Astrocyte of the cerebellum (primary cell): Measurements from ENCODE around the gene LSMEM2.

ENCODE experiments used
- DNase-seq: peaks from one replicate; pipeline ENCODE4 v3.0.0-alpha.2; 2011; ENCODE audit warnings: low read depth
- H3K4me3 ChIP-seq: 2 replicates; pipeline ENCODE4 v1.5.1; 2011; ENCODE audit warnings: mild to moderate bottlenecking, low read depth, low read length, moderate library complexity
- in situ Hi-C: cut with HindIII; loops from 2 replicates; pipeline ENCODE4 v1.10.0; 2017; ENCODE audit warnings: low sequenced_read_pairs
- TF ChIP-seq, protein P1 (sequence below): IDR thresholded peaks from 2 replicates; pipeline ENCODE4 v1.5.1; 2012; ENCODE audit warnings: low read length, low read depth, moderate library complexity, mild to moderate bottlenecking; ENCODE audit errors: missing control alignments

LSMEM2 gene

DNA sequence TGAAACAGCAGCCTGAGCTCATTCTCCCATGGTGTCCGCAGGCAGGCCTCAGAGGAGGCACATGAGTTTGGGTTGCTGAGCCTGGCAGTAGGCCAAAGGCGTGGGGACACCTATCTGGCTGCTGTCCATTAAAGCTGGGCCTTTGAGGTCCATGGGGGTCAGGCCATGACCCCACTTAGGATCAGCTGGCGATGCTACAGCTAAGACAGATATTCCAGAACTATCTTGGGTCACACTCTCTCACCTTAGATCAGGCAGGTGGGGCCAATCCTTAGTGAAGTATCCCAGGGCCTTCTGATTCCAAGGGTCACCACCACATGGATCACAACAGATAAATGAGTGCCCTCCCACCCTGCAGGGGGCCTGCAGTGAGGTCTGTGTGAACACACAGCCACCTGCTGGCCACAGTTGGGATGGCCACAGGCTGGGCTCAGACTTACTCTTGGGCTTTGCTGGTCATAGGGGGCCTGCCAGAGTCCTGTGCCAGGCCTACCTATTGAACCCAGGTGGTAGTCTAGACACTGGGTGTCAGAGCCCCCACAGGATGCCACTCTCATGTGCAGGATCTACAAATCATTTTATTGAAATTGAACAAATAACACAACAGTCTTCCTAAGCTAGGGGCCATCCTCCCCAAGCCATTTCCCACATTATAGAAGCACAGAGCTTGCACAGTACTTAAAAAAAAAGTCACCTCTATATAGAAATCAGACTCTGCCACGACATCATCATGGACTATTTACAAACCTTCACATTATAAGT, 45.6 kb downstream of the LSMEM2 start:
- H3K4me3 ChIP-seq: no peak overlapping the region
- TF ChIP-seq, protein P1, sequence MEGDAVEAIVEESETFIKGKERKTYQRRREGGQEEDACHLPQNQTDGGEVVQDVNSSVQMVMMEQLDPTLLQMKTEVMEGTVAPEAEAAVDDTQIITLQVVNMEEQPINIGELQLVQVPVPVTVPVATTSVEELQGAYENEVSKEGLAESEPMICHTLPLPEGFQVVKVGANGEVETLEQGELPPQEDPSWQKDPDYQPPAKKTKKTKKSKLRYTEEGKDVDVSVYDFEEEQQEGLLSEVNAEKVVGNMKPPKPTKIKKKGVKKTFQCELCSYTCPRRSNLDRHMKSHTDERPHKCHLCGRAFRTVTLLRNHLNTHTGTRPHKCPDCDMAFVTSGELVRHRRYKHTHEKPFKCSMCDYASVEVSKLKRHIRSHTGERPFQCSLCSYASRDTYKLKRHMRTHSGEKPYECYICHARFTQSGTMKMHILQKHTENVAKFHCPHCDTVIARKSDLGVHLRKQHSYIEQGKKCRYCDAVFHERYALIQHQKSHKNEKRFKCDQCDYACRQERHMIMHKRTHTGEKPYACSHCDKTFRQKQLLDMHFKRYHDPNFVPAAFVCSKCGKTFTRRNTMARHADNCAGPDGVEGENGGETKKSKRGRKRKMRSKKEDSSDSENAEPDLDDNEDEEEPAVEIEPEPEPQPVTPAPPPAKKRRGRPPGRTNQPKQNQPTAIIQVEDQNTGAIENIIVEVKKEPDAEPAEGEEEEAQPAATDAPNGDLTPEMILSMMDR: peak; percentile 92
- in situ Hi-C loops: no loop called here
- DNase-seq: peak; percentile 46

DNA sequence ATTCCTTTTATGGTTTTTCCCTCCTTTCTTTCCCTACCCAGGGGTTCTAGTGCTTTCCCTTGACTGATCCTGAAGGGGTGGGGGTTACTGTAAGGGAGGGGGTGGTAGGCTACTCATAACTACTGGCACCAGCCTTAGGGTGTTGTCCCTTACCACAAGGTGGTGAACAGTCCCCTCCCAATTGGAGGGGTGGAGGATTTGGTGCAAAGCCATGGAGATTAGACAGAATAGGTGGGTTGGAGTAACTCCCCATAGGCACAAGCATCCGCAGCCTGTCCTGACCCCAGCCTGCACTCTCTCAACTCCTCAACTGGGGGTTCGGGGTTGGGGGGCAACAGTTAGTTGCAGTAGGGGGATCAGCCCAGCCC, 46.2 kb downstream of the LSMEM2 start:
- in situ Hi-C loops: no loop called here
- TF ChIP-seq, protein P1: no peak
- no peak for DNase-seq
- no peak overlapping the region for H3K4me3 ChIP-seq

DNA sequence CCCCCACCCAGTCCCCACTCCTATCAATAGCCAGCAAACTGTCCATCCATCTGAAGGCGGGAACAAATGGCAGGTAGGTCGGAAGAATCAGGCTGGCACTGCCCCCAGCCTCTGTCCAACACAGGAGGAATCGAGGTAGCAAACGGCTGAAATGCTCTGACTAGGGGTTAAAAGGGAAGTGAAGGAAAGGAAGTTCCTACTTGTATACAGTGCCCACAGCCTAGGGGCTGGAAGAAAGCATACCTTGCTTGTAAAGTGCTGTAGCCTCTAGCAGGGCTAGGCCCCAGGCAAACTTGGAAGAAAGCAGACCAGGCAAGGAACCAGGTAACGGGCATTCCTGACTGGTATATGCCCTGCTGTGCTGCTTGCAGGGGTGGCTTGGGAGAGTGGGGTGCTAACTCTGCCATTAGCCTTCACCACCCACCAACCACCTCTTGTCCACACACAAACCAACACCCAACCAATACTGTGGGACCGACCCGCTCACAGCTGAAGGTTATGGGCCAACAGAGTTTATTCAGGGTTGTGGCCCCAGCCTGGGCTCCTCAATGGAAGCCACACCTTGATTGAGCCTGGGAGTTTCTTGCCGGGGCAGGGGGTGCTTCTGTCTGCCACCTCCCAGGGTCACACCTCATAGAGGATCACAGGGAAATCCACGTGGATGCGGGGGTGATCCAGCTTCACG, 46.8 kb downstream of the LSMEM2 start:
- in situ Hi-C loops: no loop called here
- no peak for DNase-seq
- H3K4me3 ChIP-seq: no peak overlapping the region

DNA sequence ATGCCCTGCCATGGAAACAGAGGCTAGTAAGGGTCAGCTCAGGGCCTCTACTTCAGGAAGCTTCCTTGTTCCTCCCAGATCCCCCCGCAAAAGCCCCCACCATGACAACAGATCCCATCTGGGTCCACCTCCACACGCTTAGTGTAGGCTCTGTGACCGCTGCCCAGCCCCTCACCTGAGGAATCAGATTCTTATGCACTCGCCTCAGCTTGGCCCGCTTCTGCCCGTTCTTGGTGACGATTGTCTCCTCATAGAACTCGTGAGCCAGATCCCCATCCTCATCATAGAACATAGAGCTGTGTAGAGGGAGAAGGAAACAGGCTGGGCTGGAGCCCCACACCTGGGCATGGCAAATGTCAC, 47.3 kb downstream of the LSMEM2 start:
- no peak for DNase-seq
- in situ Hi-C loops: no loop called here
- no peak overlapping the region for H3K4me3 ChIP-seq
- TF ChIP-seq, protein P1: no peak

More for the DNA sequence above, 46.8 kb downstream of the LSMEM2 start:
- TF ChIP-seq, protein P1: no peak

DNA sequence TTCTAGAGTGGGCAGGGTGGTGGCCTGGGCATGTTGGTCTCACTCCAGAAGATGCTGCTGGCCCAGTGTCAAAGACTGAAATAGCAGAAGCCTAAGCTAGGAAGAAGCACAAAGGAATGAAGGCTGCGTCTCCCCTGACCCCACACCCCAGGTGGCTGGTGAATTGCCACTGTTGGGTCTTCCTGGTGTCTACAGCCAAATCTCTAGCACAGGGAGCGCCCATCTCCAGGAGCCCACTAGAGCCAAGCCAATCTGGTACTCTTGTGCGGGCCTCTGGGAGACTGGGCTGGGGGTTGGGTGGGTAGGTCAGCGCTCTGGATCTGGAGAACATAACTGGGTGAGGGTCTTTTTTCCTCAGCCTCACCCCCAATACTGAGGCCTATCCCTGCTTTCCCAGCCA, 48.2 kb downstream of the LSMEM2 start:
- no peak for DNase-seq
- in situ Hi-C loops: no loop called here
- TF ChIP-seq, protein P1: no peak
- peak overlapping the region; percentile 88 for H3K4me3 ChIP-seq

DNA sequence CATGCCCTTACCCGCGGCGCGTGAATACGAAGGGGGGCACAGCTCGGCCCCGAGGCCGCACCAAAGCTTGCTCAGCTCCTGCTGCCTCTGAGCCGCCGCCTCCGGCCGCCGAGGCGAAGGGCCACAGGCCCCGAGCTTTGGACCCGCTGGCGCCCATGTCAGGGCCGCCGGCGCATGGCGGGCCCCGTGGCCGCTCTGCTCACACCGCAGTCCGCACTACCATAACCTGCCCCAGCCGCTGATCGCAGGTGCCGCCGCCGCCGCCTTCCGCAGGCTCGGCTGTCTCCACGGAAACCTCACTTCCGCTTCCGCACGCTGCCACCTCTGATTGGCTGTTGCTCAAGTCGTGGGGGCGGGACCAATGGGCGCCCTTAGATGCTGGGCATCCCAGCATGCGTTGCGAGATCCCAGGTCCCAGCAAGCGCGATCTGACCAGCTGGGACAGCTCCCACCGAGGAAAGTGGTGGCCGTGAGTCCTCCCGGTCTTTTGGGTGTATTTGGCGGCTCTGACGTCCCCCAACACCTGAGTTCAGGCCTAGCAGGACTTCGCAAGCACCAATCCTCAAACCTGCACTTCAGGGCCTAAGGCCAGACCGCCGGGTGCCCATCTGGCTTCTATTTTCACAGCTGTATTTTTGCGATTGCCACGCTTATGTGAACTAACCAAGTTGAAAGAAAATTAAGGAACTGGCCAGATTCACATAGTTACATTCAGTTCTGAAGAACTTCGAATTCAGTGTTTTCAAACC, 49.2 kb downstream of the LSMEM2 start, which contains the start of gene TUSC2:
TUSC2 (minus strand) TSS at position 281 of the 749 bp plus-strand sequence; CDS start at position 157, 124 bp downstream.
- DNase-seq: peak; percentile 91
- peak within 1 kb of the TSS; percentile 88 for H3K4me3 ChIP-seq
- in situ Hi-C loops: no loop called here
- TF ChIP-seq, protein P1: no peak
